Measurements from ENCODE around the gene TERB2. TPM values are rescaled to one million over a fixed set of nuclear protein-coding genes. Genes with fewer than 3 reads are reported as not detected.

Gene TERB2, protein sequence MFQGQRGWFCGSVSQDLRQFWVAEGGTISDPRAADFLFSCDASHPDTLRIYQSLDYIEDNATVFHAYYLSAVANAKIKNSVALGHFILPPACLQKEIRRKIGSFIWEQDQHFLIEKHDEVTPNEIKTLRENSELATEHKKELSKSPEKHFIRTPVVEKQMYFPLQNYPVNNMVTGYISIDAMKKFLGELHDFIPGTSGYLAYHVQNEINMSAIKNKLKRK
- not detected in 2 replicates for total RNA-seq

DNA sequence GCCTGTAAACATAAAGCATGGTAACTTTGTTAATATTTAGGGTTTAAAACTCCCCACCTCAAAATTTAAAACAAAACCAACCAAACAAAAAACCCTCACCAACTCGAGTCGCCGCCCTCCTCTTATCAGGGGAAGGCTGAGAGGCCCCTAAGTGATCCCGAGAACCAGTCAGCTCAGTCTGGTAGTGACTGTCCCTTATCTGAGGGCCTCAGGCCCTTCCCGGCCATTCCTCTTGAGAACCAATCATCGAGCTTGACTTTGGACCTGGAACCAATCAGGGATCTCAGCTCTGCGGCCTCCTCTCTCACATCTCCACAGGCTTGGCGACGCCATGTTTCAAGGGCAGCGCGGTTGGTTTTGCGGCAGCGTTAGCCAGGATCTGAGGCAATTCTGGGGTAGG, at the start of gene TERB2:
Gene TERB2 (plus strand): TSS at position 300 of the 400 bp plus-strand sequence. CDS start 32 bp downstream, at position 332.

DNA sequence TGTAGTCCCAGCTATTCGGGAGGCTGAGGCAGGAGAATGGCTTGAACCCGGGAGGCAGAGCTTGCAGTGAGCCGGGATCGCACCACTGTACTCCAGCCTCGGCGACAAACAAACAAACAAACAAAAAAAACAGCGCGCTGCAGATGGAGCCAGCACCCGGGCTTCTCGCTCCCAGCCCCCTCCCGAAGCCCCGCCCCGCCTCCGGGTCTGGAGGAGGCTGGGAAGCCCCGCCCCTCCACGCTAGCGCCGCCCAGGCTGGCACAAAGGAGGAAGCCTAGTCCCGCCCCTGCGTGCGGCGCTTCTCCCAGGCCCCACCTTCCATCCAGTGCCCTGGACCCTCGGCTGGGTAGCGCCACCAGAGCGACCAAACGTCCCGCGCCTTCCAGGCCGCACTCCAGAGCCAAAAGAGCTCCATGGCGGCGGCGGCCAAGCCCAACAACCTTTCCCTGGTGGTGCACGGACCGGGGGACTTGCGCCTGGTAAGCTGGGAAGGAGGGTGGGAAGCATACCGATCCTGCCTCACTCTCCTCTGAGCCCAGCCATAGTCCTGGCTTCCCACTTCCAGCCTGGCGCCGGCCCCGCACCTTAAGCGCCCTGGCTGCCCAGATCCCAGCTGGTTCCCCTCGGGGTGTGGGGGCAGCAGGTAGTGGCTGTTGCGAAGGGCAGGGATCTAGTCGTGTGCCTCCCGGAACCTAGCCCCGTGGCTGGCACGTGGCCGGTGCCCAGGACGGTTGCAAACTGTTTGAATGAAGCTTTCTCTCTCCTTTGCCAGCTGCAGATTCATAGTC, 66.6 kb downstream of the TERB2 start, which contains the start of gene SORD:
Gene SORD (plus strand): TSS at position 325 of the 788 bp plus-strand sequence. CDS start 89 bp downstream, at position 414.

Other genes with a start within 250 kb of the TERB2 start
- not detected in 2 replicates for gene PATL2, start 245.4 kb upstream of the TERB2 start, total RNA-seq
- gene B2M, start 245.2 kb upstream of the TERB2 start, total RNA-seq = 2,051 and 2,389 TPM in 2 replicates
- 13.5 and 15.6 TPM in 2 replicates for gene TRIM69, start 220.2 kb upstream of the TERB2 start, total RNA-seq
- 25.5 and 26.8 TPM in 2 replicates for gene SORD, start 66.5 kb downstream of the TERB2 start, total RNA-seq
- not detected in 2 replicates for gene DUOX2, start 157.5 kb downstream of the TERB2 start, total RNA-seq
- gene DUOXA2, start 157.6 kb downstream of the TERB2 start, total RNA-seq = not detected in 2 replicates
- gene DUOXA1, start 173.2 kb downstream of the TERB2 start, total RNA-seq = not detected in 2 replicates
- not detected in 2 replicates for gene DUOX1, start 173.3 kb downstream of the TERB2 start, total RNA-seq
- gene SHF, start 231.3 kb downstream of the TERB2 start, total RNA-seq = 2.0 and 7.8 TPM in 2 replicates